ENCODE measurements around the gene PSMB9. TPM values are rescaled to one million over a fixed set of nuclear protein-coding genes. Genes with fewer than 3 reads are reported as not detected.

The PSMB9 gene
- total and polyA plus RNA-seq, 2 donors (not counting 1 experiment from before 2014, with no cell fraction given): 181 to 242 TPM

DNA sequence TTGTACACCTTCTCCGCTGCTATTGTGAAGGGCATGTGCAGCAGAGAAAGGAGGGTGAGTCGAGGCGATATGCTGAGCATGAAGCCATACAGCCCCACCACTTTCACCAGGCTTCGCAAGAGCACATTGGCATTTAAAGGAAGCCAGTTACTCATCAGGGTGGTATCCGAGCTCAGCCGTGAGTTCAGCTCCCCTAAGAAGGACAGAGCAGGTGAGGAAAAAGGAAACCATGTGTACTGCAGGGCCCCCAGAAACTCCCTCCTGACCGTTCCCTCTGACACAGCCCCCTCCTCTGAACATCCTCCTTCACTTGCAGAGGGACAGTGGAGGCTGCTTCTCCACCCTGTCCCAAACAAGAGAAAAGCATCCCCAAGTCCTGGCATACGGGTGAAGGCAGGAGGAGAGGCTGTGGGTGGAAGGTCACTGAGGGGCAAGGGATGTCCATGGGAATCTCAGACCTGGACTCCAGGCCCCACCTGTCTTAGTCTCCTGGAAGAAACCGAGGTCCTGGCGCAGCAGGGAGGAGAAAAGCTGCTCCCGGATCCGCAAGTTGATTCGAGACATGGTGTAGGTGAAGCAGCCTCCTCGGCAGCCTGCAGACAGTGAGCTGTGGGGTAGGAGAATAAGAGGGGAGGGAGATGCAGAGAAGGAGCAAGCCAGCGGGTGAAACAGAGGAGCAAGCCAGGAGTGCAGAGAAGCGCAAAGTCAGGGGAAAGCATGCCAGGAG, 18.7 kb upstream of the PSMB9 start:
- H3K27me3 ChIP-seq (replicated peaks in 1 of 4; ENCODE audit: control extremely low read depth in 1 of 4, control insufficient read depth in 3 of 4, insufficient read depth in 4 of 4, low read length in 3 of 4): no peaks in the 10 kb centered on the region
- H3K4me3 ChIP-seq (ENCODE audit: control extremely low read depth in 1 of 5, extremely low read depth in 1 of 5, insufficient read depth in 1 of 5, low read depth in 2 of 5, low read length in 4 of 5): no peak overlapping the region
- TF ChIP-seq EZH2 (IDR thresholded peaks at IDR 0.05; ENCODE audit: borderline replicate concordance, insufficient read depth, low read depth, low read length, poor library complexity, severe bottlenecking): no peak
- TF ChIP-seq, protein P1, sequence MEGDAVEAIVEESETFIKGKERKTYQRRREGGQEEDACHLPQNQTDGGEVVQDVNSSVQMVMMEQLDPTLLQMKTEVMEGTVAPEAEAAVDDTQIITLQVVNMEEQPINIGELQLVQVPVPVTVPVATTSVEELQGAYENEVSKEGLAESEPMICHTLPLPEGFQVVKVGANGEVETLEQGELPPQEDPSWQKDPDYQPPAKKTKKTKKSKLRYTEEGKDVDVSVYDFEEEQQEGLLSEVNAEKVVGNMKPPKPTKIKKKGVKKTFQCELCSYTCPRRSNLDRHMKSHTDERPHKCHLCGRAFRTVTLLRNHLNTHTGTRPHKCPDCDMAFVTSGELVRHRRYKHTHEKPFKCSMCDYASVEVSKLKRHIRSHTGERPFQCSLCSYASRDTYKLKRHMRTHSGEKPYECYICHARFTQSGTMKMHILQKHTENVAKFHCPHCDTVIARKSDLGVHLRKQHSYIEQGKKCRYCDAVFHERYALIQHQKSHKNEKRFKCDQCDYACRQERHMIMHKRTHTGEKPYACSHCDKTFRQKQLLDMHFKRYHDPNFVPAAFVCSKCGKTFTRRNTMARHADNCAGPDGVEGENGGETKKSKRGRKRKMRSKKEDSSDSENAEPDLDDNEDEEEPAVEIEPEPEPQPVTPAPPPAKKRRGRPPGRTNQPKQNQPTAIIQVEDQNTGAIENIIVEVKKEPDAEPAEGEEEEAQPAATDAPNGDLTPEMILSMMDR (IDR thresholded peaks at IDR 0.05): no peak
- H3K27ac ChIP-seq (ENCODE audit: low read length in 2 of 2): no peak overlapping the region
- H3K79me2 ChIP-seq (ENCODE audit: control insufficient read depth, insufficient read depth, low read length): peaks cover 82% of the 10 kb centered on the region
- no peaks in the 10 kb centered on the region for H3K27me3 Mint-ChIP-seq
- H3K4me1 Mint-ChIP-seq: peaks cover 73% of the 10 kb centered on the region
- H3K36me3 ChIP-seq (replicated peaks in 1 of 2; ENCODE audit: control extremely low read depth in 1 of 2, control insufficient read depth in 1 of 2, extremely low read depth in 1 of 2, insufficient read depth in 2 of 2, low read length in 1 of 2): peaks cover 30 to 66% of the 10 kb centered on the region in 2 experiments
- H2AFZ ChIP-seq (ENCODE audit: insufficient read depth, low read depth, low read length, poor library complexity, severe bottlenecking): no peak overlapping the region
- ChIA-PET POLR2A (no interaction called here), CTCF (interaction anchor here (0.6 to 2.3 kb wide), 5 partner anchors 10 to 400 kb away, joined by 3 to 7 read pairs (median 7); partner anchors contain the start of genes PSMB9 and TAP1)
- no peak overlapping the region for H3K4me3 Mint-ChIP-seq
- no peak overlapping the region for H3K4me2 ChIP-seq (replicated peaks; ENCODE audit: low read depth, low read length, poor library complexity, severe bottlenecking)
- no peak overlapping the region for H3K9ac ChIP-seq (ENCODE audit: low read length)
- peak overlapping the region; percentile 59 for H3K27ac Mint-ChIP-seq
- no peaks in the 10 kb centered on the region for H3K9me3 Mint-ChIP-seq (ENCODE audit: insufficient read depth)
- ATAC-seq (ENCODE audit: low read depth): no peak
- H4K20me1 ChIP-seq (ENCODE audit: control insufficient read depth, insufficient read depth, low read length, poor library complexity, severe bottlenecking): no peaks in the 10 kb centered on the region
- intact Hi-C loops (cut with micrococcal nuclease): loop anchor here (5.0 kb wide), 1 partner anchor 38 kb away; no protein-coding TSS in a partner anchor
- DNase-seq: no peak
- WGBS (ENCODE audit: insufficient coverage): 98% methylated on average over 13 of the region's 16 CpGs
- H3K9me3 ChIP-seq (ENCODE audit: control extremely low read depth in 1 of 3, control insufficient read depth in 2 of 3, insufficient read depth in 1 of 3, low read length in 2 of 3): no peaks in the 10 kb centered on the region
- H3K4me1 ChIP-seq (ENCODE audit: control insufficient read depth in 2 of 2, insufficient read depth in 2 of 2, low read length in 2 of 2): peaks cover 30 to 44% of the 10 kb centered on the region in 2 donors

DNA sequence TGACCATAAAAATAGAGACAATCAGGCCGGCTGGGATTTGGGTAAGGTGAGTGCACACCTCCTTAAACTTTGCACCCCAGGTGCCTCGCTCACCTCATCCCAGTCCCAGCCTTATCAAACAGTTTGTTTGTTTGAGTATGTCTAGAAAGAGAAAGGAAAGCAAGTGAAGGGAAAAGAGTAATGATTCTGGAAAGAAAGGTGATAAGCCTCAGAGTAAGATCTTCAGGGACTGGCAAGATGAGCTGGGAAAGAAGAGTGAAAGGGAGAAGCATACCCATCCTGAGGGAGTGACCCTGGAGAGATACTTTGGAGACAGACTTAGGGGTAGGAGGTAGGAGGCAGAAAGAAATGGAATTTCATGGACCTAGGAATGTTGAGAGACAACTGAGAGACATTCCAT, 17.1 kb upstream of the PSMB9 start:
- Histone ChIP-seq H3K79me2 (ENCODE audit: control insufficient read depth, insufficient read depth, low read length) (peaks cover 77% of the 10 kb centered on the region), H3K4me1 (ENCODE audit: control insufficient read depth in 2 of 2, insufficient read depth in 2 of 2, low read length in 2 of 2) (peaks cover 46 to 60% of the 10 kb centered on the region in 2 donors), H3K4me2 (replicated peaks; ENCODE audit: low read depth, low read length, poor library complexity, severe bottlenecking) (peak overlapping the region; percentile 95), H3K9me3 (ENCODE audit: control extremely low read depth in 1 of 3, control insufficient read depth in 2 of 3, insufficient read depth in 1 of 3, low read length in 2 of 3) (no peaks in the 10 kb centered on the region), H3K36me3 (replicated peaks in 1 of 2; ENCODE audit: control extremely low read depth in 1 of 2, control insufficient read depth in 1 of 2, extremely low read depth in 1 of 2, insufficient read depth in 2 of 2, low read length in 1 of 2) (peaks cover 24 to 65% of the 10 kb centered on the region in 2 experiments), H4K20me1 (ENCODE audit: control insufficient read depth, insufficient read depth, low read length, poor library complexity, severe bottlenecking) (no peaks in the 10 kb centered on the region), H3K27me3 (replicated peaks in 1 of 4; ENCODE audit: control extremely low read depth in 1 of 4, control insufficient read depth in 3 of 4, insufficient read depth in 4 of 4, low read length in 3 of 4) (no peaks in the 10 kb centered on the region), H3K27ac (ENCODE audit: low read length in 2 of 2) (peak overlapping the region in 1 of 2 donors; percentile 97), H3K9ac (ENCODE audit: low read length) (no peak overlapping the region), H2AFZ (ENCODE audit: insufficient read depth, low read depth, low read length, poor library complexity, severe bottlenecking) (no peak overlapping the region), H3K4me3 (ENCODE audit: control extremely low read depth in 1 of 5, extremely low read depth in 1 of 5, insufficient read depth in 1 of 5, low read depth in 2 of 5, low read length in 4 of 5) (no peak overlapping the region)
- ATAC-seq (ENCODE audit: low read depth): no peak
- no peak for TF ChIP-seq EZH2 (IDR thresholded peaks at IDR 0.05; ENCODE audit: borderline replicate concordance, insufficient read depth, low read depth, low read length, poor library complexity, severe bottlenecking)
- TF ChIP-seq, protein P1 (IDR thresholded peaks at IDR 0.05): no peak
- intact Hi-C loops (cut with micrococcal nuclease): loop anchor here (5.0 kb wide), 1 partner anchor 40 kb away; no protein-coding TSS in a partner anchor
- ChIA-PET POLR2A (interaction anchor here (0.9 to 9.7 kb wide), 3 partner anchors 19 to 24 kb away, joined by 4 to 282 read pairs (median 5); partner anchors contain the start of genes HLA-DOB, PSMB9 and TAP1), CTCF (interaction anchor here (2.2 to 11.0 kb wide), 4 partner anchors 10 to 32 kb away, joined by 10 to 359 read pairs (median 141); partner anchors contain the start of genes HLA-DOB, PSMB9 and TAP1)
- Mint-ChIP-seq H3K27me3 (no peaks in the 10 kb centered on the region), H3K4me3 (peak overlapping the region; percentile 97), H3K27ac (peak overlapping the region; percentile 96), H3K9me3 (ENCODE audit: insufficient read depth) (no peaks in the 10 kb centered on the region), H3K4me1 (peaks cover 82% of the 10 kb centered on the region)
- WGBS (ENCODE audit: insufficient coverage): no CpG with 5 or more reads among the region's 2 CpGs
- no peak for DNase-seq
